Activated naive CD4-positive, alpha-beta T cell (primary cell): ENCODE results near the gene DGKZ.
A peak's percentile ranks its signal among the peaks of the same experiment; 100 is the strongest.
"Not testable (repeated sequence)": the region's sequence is repeated elsewhere in the genome, so short reads cannot be mapped to it uniquely, and the experiment has no call there.

Experiments
- DNase-seq, 4 experiments: peaks; one replicate each; lab custom pipeline; 2025; lab: John Stamatoyannopoulos, UW

The DGKZ gene

DNA sequence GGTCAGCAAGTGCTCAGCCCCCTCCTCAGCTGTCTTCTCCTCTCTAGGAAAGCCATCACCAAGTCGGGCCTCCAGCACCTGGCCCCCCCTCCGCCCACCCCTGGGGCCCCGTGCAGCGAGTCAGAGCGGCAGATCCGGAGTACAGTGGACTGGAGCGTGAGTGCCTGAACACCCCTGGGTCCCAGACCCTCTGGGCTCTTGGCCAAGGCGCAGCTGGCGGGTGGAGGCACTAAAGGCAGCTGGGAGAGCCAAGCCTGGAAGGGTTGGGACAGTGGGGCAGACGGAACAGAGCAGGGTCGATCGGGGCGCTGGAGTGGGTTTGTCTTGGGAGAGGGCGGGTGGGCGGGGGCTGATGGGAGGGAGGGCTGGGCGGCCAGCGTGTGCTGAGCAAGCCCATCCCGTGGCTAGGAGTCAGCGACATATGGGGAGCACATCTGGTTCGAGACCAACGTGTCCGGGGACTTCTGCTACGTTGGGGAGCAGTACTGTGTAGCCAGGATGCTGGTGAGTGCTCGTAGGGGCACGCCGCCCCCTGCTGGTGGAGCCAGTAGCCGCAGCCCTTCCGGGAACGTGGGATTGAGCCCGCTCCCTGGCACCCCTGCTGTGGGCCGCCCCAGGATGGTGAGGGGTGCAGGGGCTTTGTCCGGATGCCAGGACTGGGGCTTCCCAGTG, 20.1 kb downstream of the DGKZ start:
- DNase-seq, result peak; percentile 34 to 74 (median 60)

- DNase-seq, result no peak
These were observed 20.6 kb downstream of the DGKZ start for GRCh38 chr11:46367916-46368267.

DNA sequence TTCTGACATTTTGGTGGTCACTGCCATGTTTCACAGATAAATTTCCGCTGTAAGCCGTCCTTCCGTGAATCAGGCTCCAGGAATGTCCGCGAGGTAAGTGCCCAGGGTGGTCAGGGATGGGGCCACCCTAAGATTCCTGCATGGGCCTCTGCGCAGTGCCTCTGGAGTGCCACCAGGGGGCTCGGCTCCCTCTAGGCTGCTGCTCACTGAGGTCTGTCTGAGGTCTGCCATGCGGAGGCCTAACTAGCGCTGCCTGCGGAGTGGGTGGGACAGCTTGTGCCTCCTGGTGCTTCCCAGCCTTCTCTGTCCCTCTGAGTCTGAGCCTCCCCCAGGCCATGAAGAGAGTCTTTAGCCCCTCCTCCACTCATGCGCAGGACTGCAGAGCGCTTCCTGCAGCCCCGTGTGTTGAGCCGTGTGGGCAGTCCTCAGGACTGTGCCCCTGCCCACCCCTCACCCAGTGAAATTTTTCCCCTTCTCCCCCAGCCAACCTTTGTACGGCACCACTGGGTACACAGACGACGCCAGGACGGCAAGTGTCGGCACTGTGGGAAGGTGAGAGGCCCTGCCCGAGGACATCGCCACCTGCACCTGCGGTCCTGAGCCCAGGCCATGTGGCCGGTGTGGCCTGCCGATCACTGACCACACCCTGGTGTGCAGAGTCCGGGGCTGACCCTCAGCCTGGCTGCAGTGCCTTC, 22.3 kb downstream of the DGKZ start:
- peak in 3 of 4 experiments; percentile 19 to 41 (median 36) for DNase-seq

DNA sequence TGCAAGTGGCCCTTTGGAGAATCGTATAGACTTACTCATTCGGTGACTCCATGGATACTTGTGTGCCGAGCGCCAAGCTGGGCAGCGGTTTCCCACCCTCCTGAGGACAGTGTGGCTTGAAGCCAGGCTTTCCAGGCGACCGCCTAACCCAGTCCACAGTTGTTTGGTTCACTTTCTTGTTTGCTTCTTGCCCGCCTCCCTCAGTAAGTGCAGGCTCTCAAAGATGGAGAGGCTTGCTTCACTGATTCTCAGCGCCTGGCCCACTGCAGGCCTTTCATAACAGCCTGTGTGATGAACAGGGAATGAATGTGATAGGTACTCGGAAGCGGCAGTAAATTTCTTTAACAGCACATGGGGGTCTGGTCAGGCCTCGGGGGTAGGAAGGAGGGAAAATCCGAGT, 23.0 kb downstream of the DGKZ start:
- DNase-seq, result no peak

GRCh38 chr11:46371262-46371661, 24.0 kb downstream of the DGKZ start:
- not testable (repeated sequence) for DNase-seq

DNA sequence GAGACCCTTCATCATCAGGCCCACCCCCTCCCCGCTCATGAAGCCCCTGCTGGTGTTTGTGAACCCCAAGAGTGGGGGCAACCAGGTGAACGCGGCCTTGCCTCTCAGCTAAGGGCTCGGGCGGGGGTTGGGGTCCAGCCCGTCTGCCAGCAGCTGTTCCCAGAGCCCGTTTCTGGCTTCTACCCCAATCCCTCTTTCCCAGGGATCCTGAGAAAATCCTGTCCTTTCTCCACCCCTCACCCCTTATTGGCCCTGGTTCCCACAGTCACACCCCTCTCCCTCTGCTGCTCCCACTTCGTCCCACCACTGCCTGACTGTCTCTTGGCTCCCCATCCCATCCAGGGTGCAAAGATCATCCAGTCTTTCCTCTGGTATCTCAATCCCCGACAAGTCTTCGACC, 24.8 kb downstream of the DGKZ start:
- DNase-seq, result no peak

DNA sequence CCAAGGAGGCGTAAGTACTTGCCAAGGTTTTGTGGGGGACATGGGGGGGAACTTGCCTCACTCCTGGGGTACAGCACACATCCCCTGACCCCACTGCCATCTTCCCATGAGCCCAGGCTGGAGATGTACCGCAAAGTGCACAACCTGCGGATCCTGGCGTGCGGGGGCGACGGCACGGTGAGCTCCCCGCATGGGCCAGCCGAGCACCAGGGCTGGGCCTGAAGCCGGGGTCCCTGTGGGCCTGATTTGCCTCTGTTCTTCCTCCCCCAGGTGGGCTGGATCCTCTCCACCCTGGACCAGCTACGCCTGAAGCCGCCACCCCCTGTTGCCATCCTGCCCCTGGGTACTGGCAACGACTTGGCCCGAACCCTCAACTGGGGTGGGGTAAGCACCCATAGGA, 25.2 kb downstream of the DGKZ start:
- not testable (repeated sequence) for DNase-seq

GRCh38 chr11:46373787-46374740, 26.8 kb downstream of the DGKZ start:
- no peak for DNase-seq

DNA sequence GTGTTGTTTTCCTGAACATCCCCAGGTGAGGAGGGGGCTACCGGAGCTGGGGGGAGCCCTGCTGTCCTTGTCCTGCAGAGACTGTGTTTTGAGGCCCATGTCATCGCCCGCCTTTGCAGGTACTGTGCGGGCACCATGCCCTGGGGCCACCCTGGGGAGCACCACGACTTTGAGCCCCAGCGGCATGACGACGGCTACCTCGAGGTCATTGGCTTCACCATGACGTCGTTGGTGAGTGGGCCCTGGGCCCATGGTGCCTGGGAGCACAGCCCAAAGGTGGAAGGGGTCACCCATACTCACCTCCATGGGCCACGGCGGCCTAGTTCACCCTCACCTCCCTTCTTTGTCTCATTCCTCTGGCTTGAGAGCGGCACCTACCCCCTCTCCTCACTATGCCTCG, 27.6 kb downstream of the DGKZ start:
- DNase-seq, result no peak

DNA sequence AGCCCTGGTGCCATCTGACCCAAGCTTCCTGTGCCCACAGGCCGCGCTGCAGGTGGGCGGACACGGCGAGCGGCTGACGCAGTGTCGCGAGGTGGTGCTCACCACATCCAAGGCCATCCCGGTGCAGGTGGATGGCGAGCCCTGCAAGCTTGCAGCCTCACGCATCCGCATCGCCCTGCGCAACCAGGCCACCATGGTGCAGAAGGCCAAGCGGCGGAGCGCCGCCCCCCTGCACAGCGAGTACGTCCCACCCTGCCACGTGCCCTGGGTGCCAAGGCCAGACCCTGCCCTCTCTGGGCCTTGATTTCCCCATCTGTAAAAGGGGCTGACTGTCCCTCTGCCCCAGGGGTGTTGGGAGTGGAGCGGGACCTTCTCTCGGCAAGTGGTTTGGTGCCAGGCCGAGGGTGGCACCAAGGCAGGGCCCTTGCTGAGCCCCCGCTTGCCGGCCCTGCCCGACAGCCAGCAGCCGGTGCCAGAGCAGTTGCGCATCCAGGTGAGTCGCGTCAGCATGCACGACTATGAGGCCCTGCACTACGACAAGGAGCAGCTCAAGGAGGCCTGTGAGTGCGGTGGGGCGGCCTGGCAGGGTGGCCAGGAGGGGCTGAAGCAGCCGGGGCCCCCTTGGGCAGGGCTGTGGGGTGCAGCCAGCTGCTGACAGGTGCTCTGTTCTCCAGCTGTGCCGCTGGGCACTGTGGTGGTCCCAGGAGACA, 28.3 kb downstream of the DGKZ start:
- no peak for DNase-seq

- no peak for DNase-seq
These were observed 29.2 kb downstream of the DGKZ start for GRCh38 chr11:46376258-46377050.

DNA sequence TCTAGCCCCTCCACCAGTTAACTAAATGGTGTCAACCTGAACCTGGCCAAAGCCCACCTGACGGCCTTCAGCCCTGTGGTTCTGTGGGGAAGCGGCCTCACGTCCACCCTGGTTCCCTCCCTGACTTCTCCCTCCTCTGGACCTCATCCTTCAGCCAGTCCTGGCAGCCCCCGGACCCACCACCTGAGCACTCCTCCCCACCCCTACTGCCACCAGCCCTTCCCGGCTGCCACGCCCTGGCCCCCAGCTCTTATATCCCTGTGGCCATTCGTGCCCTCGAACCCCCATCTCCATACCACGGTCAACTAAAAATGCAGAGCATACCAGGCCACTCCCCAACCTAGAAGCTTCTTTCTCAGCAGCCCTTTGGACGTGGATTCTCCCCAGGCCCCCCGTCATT, 30.0 kb downstream of the DGKZ start:
- DNase-seq, result no peak

DNA sequence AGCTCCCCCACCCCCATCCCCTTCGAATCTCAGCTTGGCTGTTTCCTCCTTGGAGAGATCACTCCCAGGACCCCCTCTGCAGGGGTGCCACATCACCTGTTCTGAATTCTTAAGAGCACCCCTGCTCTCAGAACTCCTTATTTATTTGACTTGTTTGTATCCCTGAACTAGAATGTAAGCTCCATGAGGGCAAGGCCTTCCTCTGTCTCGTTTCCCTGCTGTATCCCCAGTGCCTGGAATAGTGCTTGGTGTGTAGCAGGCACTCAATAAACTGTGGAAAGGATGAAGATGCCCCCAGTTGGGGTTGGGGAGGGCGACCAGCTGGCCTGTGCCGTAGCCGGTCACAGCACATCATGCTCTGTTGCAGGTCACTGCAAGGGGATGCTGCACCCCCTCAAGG, 30.6 kb downstream of the DGKZ start:
- DNase-seq, result no peak

- no peak for DNase-seq
These were observed 31.0 kb downstream of the DGKZ start for GRCh38 chr11:46378296-46378695.

DNA sequence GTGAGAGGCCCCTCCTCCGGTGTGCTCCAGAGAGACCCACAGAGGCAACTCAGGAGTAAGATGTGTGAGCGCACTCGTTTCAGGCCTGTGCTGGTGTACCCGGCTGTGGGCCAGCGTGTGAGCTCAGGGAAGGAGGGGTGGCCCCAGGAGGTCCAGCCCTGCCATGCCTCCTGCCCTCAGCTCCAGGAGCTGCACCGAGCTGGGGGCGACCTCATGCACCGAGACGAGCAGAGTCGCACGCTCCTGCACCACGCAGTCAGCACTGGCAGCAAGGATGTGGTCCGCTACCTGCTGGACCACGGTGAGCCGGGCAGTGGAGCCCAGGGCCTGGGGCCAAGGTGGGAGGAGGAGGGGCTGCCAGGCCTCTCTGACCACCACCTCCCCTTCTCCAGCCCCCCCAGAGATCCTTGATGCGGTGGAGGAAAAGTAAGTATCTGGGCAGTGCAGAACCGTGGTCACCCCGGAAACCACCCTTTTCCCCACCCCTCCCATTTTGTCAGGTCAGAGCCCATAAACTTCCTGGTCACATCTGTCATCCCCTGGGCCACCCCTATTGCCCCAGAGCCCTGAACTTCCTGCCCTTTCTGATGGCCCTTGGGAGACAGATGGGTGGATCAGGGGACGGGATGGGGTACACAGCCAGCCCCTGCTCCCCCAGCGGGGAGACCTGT, 31.7 kb downstream of the DGKZ start:
- no peak for DNase-seq

DNA sequence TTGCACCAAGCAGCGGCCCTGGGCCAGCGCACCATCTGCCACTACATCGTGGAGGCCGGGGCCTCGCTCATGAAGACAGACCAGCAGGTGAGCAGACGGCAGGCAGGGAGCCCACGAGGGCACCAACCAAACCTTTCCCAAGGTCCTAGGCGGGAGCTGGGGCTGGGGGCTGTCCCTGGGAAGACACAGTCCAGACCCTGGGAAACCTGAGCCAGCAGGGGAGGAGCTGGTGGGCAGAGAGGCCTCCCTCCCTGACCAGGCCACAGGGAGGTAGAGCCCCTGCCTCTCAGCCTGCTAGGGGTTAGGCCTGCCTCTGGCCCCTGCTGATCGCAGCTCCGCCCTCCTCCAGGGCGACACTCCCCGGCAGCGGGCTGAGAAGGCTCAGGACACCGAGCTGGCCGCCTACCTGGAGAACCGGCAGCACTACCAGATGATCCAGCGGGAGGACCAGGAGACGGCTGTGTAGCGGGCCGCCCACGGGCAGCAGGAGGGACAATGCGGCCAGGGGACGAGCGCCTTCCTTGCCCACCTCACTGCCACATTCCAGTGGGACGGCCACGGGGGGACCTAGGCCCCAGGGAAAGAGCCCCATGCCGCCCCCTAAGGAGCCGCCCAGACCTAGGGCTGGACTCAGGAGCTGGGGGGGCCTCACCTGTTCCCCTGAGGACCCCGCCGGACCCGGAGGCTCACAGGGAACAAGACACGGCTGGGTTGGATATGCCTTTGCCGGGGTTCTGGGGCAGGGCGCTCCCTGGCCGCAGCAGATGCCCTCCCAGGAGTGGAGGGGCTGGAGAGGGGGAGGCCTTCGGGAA, 32.4 kb downstream of the DGKZ start:
- DNase-seq, result not testable (repeated sequence)

- peak in 2 of 4 experiments; percentile 33 to 48 for DNase-seq
These were observed 33.2 kb downstream of the DGKZ start for GRCh38 chr11:46380340-46381047.

- DNase-seq, result peak in 1 of 4 experiments; percentile 29
These were observed 34.0 kb downstream of the DGKZ start, which contains the start of gene MDK for GRCh38 chr11:46381048-46381818. Gene MDK, plus strand, starts transcription at chr11:46381669. Its CDS starts 389 bp downstream, at chr11:46382058.
